NCI-H2196 treated with DMSO at 0.1 percent for 48 hours (cell line): Measurements from ENCODE around the gene MOB1A.

Source experiments
- DNase-seq: peaks from one replicate; lab custom pipeline; 2025; ENCODE audit not compliant: unreplicated experiment; lab: John Stamatoyannopoulos, UW

MOB1A gene

GRCh38 chr2:74107071-74107470 is 71.6 kb downstream of the MOB1A start:
- no peak for DNase-seq

- DNase-seq = no peak
Observed at GRCh38 chr2:74105413-74105812, 73.3 kb downstream of the MOB1A start.

- DNase-seq = no peak
Observed at GRCh38 chr2:74104839-74105238, 73.8 kb downstream of the MOB1A start.

- DNase-seq = no peak
Observed at GRCh38 chr2:74103763-74104162, 74.9 kb downstream of the MOB1A start.
